LNCaP clone FGC (cell line): Measurements from ENCODE around the gene PKMYT1.

ENCODE experiments used
- DNase-seq: peaks from one replicate; pipeline ENCODE4 v3.0.0-alpha.2; 2011; ENCODE audit warnings: low read depth
- H3K4me3 ChIP-seq: 2 replicates; pipeline ENCODE4 v1.5.1; 2011; ENCODE audit warnings: mild to moderate bottlenecking, low read depth, low read length, control low read depth
- CTCF ChIP-seq: IDR thresholded peaks from 2 replicates; pipeline ENCODE4 v1.5.1; 2012; ENCODE audit warnings: mild to moderate bottlenecking; ENCODE audit not compliant: control insufficient read depth, insufficient read depth; ENCODE audit errors: extremely low read depth

PKMYT1 gene

DNA sequence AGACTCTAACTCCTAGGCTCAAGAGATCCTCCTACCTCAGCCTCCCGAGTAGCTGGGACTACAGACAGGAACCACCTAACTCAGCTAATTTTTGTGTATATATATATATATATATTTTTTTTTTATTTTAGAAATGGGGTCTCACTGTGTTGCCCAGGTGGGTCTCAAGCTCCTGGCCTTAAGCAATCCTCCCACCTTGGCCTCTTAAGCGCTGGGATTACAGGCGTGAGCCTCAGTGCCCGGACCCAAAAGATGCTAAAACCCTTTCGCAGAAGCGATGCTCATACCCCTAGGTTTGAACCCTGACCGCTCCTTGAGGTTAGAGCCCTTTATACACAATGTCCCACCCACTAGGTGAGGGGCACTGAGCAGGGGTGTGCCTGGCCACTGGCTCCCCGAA lies 30.3 kb upstream of the PKMYT1 start:
- TF ChIP-seq CTCF: no peak
- DNase-seq: no peak
- no peak overlapping the region for H3K4me3 ChIP-seq

DNA sequence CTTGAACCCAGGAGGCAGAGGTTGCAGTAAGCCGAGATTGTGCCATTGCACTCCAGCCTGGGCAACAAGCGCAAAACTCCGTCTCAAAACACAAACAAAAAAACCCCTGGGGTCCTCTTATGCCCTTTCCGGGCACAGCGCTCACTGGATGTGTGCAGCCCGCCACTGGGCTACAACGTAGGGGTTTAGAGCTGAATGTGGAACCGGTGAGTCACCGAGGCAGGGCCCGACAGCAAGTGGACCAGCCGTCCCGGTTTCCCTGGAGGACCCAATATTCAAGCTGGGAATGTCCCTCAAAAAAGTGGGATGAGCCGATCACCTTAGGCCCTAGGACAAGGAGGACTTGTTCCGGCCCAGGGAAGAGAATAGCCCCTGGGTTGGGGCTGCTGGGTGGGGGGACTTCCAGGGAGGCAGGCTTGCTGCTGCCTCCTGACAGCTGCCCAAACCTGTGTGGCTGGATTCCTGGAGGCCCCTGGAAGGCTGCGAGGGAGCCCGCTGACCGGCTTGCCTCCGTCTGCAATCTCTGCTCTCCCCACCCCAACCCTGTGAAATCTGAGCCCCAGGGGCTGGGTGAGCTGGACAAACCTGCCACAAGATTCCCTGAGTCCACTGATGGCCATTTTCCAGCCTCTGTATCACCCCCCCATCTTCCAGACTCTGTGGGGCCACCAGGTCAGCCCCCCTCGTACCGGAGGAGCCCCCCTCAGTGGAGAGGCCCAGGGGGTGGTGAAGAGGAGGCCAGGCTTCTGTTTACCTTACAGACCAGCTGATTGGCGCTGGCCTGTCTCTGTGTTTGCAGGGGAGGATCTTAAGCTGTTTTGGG lies 29.5 kb upstream of the PKMYT1 start:
- DNase-seq: no peak
- TF ChIP-seq CTCF: no peak
- H3K4me3 ChIP-seq: no peak overlapping the region

DNA sequence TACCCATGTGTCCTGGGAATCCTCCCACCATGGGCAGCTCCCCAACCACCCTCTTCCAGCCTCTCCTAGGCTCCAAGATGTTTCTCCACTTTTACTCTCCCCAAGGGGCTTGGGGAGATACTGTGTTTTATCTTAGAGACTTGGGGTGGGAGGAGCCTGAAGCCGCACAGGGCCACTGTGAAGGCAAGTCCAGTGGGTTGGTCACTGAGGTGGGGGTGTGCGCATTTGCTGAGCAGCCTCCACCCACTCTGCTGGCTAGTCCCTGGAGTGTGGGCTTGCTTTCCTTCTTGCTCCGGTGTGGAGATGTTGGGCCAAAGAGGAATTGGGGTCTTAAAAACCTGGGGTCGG lies 28.4 kb upstream of the PKMYT1 start:
- DNase-seq: no peak
- TF ChIP-seq CTCF: no peak

DNA sequence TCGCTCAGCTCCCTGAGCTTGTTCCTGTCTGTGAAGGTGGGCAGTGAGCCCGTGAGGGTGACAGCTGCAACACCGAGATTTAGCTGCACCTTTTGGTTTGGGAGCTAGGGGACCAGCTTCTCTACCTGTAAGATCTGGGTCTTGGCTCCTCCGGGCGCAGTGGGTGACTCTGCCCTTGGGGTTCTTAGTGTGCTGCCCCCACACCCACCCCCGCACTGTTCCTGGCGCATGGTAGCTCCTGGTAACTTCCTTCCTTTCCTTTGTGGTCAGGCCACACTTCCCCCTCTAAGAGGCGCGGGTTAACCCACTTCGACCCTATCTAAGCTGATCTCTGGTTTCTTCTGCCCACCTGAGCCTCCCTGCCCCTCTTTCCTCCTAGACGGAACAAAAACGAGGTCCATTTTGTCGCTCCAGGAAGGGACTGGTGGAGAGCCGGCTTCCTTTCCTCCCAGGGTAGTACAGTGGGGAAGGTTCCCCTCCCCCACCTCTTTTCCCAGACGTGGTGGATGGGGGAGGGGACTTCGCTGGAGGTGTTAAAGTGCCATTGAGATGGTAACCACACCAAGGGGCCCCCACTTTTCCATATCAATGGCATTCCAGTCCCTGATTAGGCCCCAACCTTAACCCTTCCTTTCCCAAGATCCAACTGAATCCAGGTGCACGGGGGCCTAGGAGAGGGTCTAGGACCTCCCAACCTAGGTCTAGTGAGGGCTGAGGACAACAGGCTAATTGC lies 27.9 kb upstream of the PKMYT1 start:
- no peak for DNase-seq
- TF ChIP-seq CTCF: no peak
- no peak overlapping the region for H3K4me3 ChIP-seq

More for the DNA sequence above, 28.4 kb upstream of the PKMYT1 start:
- no peak overlapping the region for H3K4me3 ChIP-seq

- DNase-seq: no peak
- no peak for TF ChIP-seq CTCF
- H3K4me3 ChIP-seq: no peak overlapping the region
Measured at GRCh38 chr16:3007059-3007956, 27.1 kb upstream of the PKMYT1 start.

GRCh38 chr16:3004781-3005284 lies 24.6 kb upstream of the PKMYT1 start:
- TF ChIP-seq CTCF: no peak
- H3K4me3 ChIP-seq: peak overlapping the region; percentile 57

More at GRCh38 chr16:3004781-3005284, 24.6 kb upstream of the PKMYT1 start:
- no peak for DNase-seq
